ENCODE results near the gene ZNF343. TPM values are rescaled to one million over a fixed set of nuclear protein-coding genes. Genes with fewer than 3 reads are reported as not detected.

ZNF343 gene
- total RNA-seq: 1 to 10 TPM; 8.4 to 8.6 TPM
- 10 to 100 TPM; 14.5 to 19.3 (median 15.2) TPM for polyA plus RNA-seq (ENCODE audit: insufficient read length in 6 of 6)
- long read RNA-seq, donor 1: 0 reads
- long read RNA-seq, donor 2, partial matches to known transcripts: 0 of 2 reads
- long read RNA-seq, donor 2, other reads (novel, unspliced or antisense): 0 of 2 reads
- long read RNA-seq, donor 3, partial matches to known transcripts: 0 of 1 reads
- long read RNA-seq, donor 3, other reads (novel, unspliced or antisense): 0 of 1 reads
- long read RNA-seq, donor 4, partial matches to known transcripts: 1 of 3 reads
- long read RNA-seq, donor 4, other reads (novel, unspliced or antisense): 2 of 3 reads
- long read RNA-seq, donor 5: 0 reads
- long read RNA-seq, donor 6, partial matches to known transcripts: 0 of 1 reads
- long read RNA-seq, donor 6, other reads (novel, unspliced or antisense): 0 of 1 reads
- long read RNA-seq, donor 7, partial matches to known transcripts: 0 of 3 reads
- long read RNA-seq, donor 7, other reads (novel, unspliced or antisense): 0 of 3 reads
- long read RNA-seq, donor 8: 0 reads
- long read RNA-seq, donor 9: 0 reads
- long read RNA-seq, donor 10, partial matches to known transcripts: 1 of 3 reads
- long read RNA-seq, donor 10, other reads (novel, unspliced or antisense): 2 of 3 reads
- long read RNA-seq, donor 11: 0 reads
- long read RNA-seq, donor 12, partial matches to known transcripts: 0 of 1 reads
- long read RNA-seq, donor 12, other reads (novel, unspliced or antisense): 0 of 1 reads

DNA sequence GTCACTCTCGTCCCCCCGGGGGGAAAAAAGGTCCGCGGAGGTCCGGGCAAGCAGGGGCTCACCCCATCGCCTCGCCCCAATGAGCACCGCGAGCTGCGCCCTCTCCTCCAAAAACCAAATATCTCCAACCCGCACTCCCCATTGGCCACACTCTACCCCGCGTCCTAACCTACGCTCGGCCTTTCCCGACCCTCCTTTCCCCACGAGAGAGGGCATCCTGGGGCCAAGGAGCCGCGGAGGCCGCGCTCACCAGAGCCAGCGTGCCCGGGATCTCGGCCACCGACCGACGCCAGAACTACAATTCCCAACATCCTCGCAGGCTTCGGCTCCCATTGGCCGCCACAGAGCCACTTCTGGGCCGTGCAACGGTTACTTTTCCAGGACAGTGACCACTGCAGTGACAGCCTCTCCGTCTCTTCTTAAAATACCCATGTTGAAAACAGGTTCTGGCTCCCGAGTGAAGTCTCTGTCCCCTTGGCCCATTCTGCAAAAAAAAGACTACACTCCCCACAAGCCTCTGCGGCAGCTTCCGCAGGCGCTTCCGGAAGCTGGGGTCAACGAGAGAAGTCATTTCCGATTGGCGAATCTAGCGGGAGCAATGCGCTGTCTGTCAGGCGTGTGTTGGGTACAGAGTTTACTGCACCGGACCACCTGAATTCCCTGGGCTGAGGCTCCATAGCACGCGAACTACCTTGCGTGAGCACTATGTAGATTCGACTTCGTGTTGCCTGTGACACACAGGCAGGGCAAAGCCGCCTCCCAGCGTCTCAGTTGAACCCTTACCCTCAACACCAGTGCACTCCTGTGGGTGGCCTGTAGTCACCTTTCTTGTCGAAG, at the start of gene ZNF343:
TSS of gene ZNF343 (minus strand) at position 285 of the 837 bp plus-strand sequence. CDS start 15,020 bp downstream, outside the sequence.
- Histone ChIP-seq H3K4me3 (peak within 1 kb of the TSS; percentile 89 to 92), H3K4me1 (peaks cover 7 to 17% of the 10 kb centered on the region in 2 donors), H3K27me3 (no peaks in the 10 kb centered on the region), H3K27ac (peak within 1 kb of the TSS; percentile 82 to 86), H3K36me3 (no peaks in the 10 kb centered on the region), H3K9me3 (no peaks in the 10 kb centered on the region)
- ATAC-seq: peak; percentile 98
- intact Hi-C loops (cut with DNase I): no loop called here
- peak; percentile 82 to 89 (median 86) for DNase-seq
- TF ChIP-seq, protein P1, sequence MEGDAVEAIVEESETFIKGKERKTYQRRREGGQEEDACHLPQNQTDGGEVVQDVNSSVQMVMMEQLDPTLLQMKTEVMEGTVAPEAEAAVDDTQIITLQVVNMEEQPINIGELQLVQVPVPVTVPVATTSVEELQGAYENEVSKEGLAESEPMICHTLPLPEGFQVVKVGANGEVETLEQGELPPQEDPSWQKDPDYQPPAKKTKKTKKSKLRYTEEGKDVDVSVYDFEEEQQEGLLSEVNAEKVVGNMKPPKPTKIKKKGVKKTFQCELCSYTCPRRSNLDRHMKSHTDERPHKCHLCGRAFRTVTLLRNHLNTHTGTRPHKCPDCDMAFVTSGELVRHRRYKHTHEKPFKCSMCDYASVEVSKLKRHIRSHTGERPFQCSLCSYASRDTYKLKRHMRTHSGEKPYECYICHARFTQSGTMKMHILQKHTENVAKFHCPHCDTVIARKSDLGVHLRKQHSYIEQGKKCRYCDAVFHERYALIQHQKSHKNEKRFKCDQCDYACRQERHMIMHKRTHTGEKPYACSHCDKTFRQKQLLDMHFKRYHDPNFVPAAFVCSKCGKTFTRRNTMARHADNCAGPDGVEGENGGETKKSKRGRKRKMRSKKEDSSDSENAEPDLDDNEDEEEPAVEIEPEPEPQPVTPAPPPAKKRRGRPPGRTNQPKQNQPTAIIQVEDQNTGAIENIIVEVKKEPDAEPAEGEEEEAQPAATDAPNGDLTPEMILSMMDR (IDR thresholded peaks at IDR 0.05): no peak

DNA sequence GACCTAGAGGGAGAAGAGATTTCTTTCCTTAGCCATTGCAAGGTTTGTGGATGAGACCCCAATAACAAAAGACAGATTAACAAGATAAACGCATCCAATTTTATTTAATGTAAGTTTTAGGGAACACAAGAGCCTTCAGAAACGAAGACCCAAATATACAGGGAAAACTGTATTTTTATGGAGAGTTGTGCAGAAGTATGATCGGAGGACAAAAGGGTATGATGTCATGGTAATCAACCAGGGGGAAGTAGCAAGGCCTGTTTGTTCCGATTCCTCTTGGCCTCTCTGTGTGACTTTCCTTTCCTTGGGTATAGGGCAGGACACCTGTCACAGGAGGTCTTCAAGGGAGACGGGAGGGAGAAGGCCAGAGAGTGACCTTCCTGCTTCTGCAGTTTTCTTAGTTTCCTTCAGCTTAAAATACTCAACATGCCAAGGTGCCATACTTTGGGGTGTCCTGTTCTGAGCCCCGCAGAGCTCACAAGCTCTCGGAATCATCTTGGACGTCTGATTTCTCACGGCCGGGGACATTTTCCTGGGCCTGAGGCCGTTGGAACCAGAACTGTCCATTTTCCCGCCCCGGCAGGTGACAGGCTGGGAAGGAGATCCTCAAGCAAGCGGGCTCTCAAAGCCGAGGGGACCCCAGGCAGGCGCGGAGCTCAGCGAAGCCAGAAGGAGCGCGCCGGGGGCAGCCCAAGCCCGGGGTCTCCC, 49.3 kb upstream of the ZNF343 start:
- H3K27me3 ChIP-seq: peaks cover 48 to 97% of the 10 kb centered on the region in 2 donors
- no peak overlapping the region for H3K27ac ChIP-seq
- TF ChIP-seq, protein P1 (IDR thresholded peaks at IDR 0.05): no peak
- ATAC-seq (no peak), DNase-seq (no peak)
- intact Hi-C loops (cut with DNase I): no loop called here
- H3K36me3 ChIP-seq: no peaks in the 10 kb centered on the region
- peaks cover 0 to 9% of the 10 kb centered on the region in 2 donors for H3K4me1 ChIP-seq
- no peaks in the 10 kb centered on the region for H3K9me3 ChIP-seq
- H3K4me3 ChIP-seq: no peak overlapping the region

GRCh38 chr20:2545594-2545993, 36.9 kb upstream of the ZNF343 start:
- TF ChIP-seq, protein P1 (IDR thresholded peaks at IDR 0.05): no peak
- ATAC-seq (no peak), DNase-seq (no peak)
- Histone ChIP-seq H3K27ac (no peak overlapping the region), H3K4me1 (no peaks in the 10 kb centered on the region), H3K4me3 (no peak overlapping the region), H3K9me3 (no peaks in the 10 kb centered on the region), H3K27me3 (peaks cover 4 to 46% of the 10 kb centered on the region in 2 donors), H3K36me3 (no peaks in the 10 kb centered on the region)
- intact Hi-C loops (cut with DNase I): no loop called here

- H3K9me3 ChIP-seq: no peaks in the 10 kb centered on the region
- peaks cover 4 to 44% of the 10 kb centered on the region in 2 donors for H3K27me3 ChIP-seq
- H3K4me1 ChIP-seq: no peaks in the 10 kb centered on the region
- H3K27ac ChIP-seq: no peak overlapping the region
- DNase-seq (no peak), ATAC-seq (no peak)
- no peak overlapping the region for H3K4me3 ChIP-seq
- no peaks in the 10 kb centered on the region for H3K36me3 ChIP-seq
- TF ChIP-seq, protein P1 (IDR thresholded peaks at IDR 0.05): no peak
- intact Hi-C loops (cut with DNase I): no loop called here
Measured at GRCh38 chr20:2544211-2544610, 35.5 kb upstream of the ZNF343 start.

Data from left lung (tissue), 14 donors.